Ectodermal cell (in vitro differentiated cells): Measurements from ENCODE around the gene EEF1AKMT3.

Source experiments
- H3K27ac ChIP-seq: 2 replicates; pipeline ENCODE4 v1.7.0; 2013; ENCODE audit warnings: mild to moderate bottlenecking, low read depth, low read length; ENCODE audit not compliant: insufficient read depth, poor library complexity, severe bottlenecking
- H3K27me3 ChIP-seq: 2 replicates; pipeline ENCODE4 v1.7.0; 2013; ENCODE audit warnings: mild to moderate bottlenecking, low read length; ENCODE audit not compliant: insufficient read depth, control insufficient read depth, poor library complexity, severe bottlenecking
- H3K36me3 ChIP-seq: one replicate; pipeline ENCODE4 v1.7.0; 2013; ENCODE audit warnings: low read length; ENCODE audit not compliant: control insufficient read depth, insufficient read depth
- H3K4me1 ChIP-seq: one replicate; pipeline ENCODE4 v1.7.0; 2013; ENCODE audit warnings: low read length; ENCODE audit not compliant: control insufficient read depth, insufficient read depth
- H3K4me3 ChIP-seq: 2 replicates; pipeline ENCODE4 v1.7.0; 2013; ENCODE audit warnings: low read depth, low read length, control low read depth; ENCODE audit not compliant: insufficient read depth
- H3K9me3 ChIP-seq: 2 replicates; pipeline ENCODE4 v1.7.0; 2013; ENCODE audit warnings: mild to moderate bottlenecking, low read length, moderate library complexity; ENCODE audit not compliant: control insufficient read depth
- WGBS, 2 experiments: methylation state at CpG; one replicate each; pipeline ENCODE4 v1.1.7; 2013; ENCODE audit warnings: missing lambda C conversion rate in 2 of 2; 5-methylcytosine and 5-hydroxymethylcytosine counted together

Gene EEF1AKMT3

GRCh38 chr12:57735952-57736740 lies 36.3 kb upstream of the EEF1AKMT3 start:
- Histone ChIP-seq H3K36me3 (no peaks in the 10 kb centered on the region), H3K4me3 (peak overlapping the region; percentile 16), H3K27ac (no peak overlapping the region), H3K27me3 (peaks cover 100% of the 10 kb centered on the region), H3K9me3 (no peaks in the 10 kb centered on the region), H3K4me1 (peaks cover 30% of the 10 kb centered on the region)
- 1% methylated on average over 47 to 49 of the region's 49 CpGs for WGBS, 2 experiments

- Histone ChIP-seq H3K4me1 (peaks cover 30% of the 10 kb centered on the region), H3K36me3 (no peaks in the 10 kb centered on the region), H3K9me3 (no peaks in the 10 kb centered on the region), H3K27ac (no peak overlapping the region), H3K4me3 (no peak overlapping the region), H3K27me3 (peaks cover 100% of the 10 kb centered on the region)
- WGBS, 2 experiments, result 3% methylated on average over 31 of the region's 31 CpGs
Observed at GRCh38 chr12:57736741-57737466, 35.5 kb upstream of the EEF1AKMT3 start.

- H3K36me3 ChIP-seq, result no peaks in the 10 kb centered on the region
- WGBS, 2 experiments, result 1% methylated on average over 106 to 110 of the region's 110 CpGs
- H3K4me1 ChIP-seq, result peaks cover 30% of the 10 kb centered on the region
- peak overlapping the region; percentile 44 for H3K4me3 ChIP-seq
- no peaks in the 10 kb centered on the region for H3K9me3 ChIP-seq
- H3K27ac ChIP-seq, result no peak overlapping the region
- H3K27me3 ChIP-seq, result peaks cover 100% of the 10 kb centered on the region
Observed at GRCh38 chr12:57737467-57738460, 34.6 kb upstream of the EEF1AKMT3 start.

DNA sequence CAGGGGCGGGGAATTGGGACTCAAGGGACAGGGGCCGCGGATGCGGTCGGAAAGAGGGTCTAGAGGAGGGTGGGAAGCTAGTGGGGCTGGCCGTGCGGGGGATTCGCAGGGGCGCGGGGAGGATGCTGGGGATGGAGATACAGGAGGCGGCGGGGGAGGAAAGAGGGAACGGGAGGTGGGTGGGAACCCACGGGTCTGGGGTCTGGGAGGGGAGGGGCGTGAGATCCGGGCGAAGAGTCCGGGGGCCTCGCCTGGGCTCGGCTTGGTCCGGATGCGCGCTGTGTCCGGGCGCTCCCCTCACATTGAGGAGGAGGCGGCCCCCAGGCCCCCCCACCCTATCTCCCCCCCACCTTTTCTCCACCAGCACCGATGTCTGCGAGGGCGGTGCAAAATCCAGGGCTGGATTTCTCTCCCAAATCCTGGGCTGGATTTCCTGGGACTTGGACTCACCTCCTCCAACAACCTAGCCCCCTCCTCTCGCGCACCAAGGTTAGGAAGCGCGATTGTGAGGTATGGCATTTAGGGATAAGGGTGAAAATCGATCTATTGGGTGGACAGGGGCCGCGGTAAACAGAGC lies 33.7 kb upstream of the EEF1AKMT3 start, which contains the start of gene AGAP2:
Gene AGAP2, minus strand, starts transcription at position 82 of the 577 bp plus-strand sequence. CDS start 496 bp downstream, outside the sequence.
- Histone ChIP-seq H3K36me3 (no peaks in the 10 kb centered on the region), H3K4me3 (peak within 1 kb of the TSS; percentile 44), H3K27ac (no peak within 1 kb of the TSS), H3K4me1 (peaks cover 30% of the 10 kb centered on the region), H3K9me3 (no peaks in the 10 kb centered on the region), H3K27me3 (peaks cover 99% of the 10 kb centered on the region)
- 0 to 1% methylated on average over 33 to 34 of the region's 36 CpGs for WGBS, 2 experiments

- no peak overlapping the region for H3K27ac ChIP-seq
- peak overlapping the region; percentile 44 for H3K4me3 ChIP-seq
- 18% methylated on average over 7 of the region's 7 CpGs for WGBS, 2 experiments
- peaks cover 98% of the 10 kb centered on the region for H3K27me3 ChIP-seq
- H3K9me3 ChIP-seq, result no peaks in the 10 kb centered on the region
- no peaks in the 10 kb centered on the region for H3K36me3 ChIP-seq
- peaks cover 30% of the 10 kb centered on the region for H3K4me1 ChIP-seq
Observed at GRCh38 chr12:57739387-57739786, 33.0 kb upstream of the EEF1AKMT3 start.

DNA sequence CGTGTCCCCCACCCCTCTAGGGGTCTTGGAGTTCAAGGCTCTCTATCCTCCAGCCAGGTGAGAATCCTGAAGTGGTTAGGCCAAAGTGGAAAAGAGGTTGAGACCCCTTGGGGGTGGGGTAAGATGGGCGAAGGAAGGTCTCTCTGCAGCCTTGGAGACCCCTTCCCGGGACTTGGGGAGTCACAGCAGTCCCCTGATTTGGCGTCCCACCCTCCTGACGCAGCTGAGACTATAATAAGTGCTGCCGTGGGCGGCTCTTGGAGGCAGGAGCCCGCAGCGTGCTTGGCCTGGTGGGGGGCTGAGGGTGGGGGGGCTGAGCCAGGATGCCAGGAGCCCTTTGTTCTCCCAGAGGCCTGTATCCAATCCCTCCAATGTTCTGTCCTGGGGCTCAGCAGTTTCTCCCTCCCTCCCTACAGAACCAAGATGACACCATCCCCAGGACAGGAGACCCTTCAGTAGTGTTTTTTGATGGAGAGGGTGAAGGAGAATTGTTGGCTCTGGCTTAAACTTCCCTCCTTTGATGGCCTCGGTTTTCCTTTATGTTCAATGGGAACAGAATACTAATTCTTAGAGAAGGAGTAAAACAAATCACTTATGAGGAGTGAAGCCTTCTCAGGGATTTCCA lies 32.4 kb upstream of the EEF1AKMT3 start:
- Histone ChIP-seq H3K9me3 (no peaks in the 10 kb centered on the region), H3K4me1 (peaks cover 27% of the 10 kb centered on the region), H3K36me3 (no peaks in the 10 kb centered on the region), H3K27me3 (peaks cover 91% of the 10 kb centered on the region), H3K27ac (no peak overlapping the region), H3K4me3 (no peak overlapping the region)
- WGBS, 2 experiments, result 23 to 27% methylated on average over 10 of the region's 10 CpGs

- H3K36me3 ChIP-seq, result no peaks in the 10 kb centered on the region
- H3K27ac ChIP-seq, result no peak overlapping the region
- peaks cover 83% of the 10 kb centered on the region for H3K27me3 ChIP-seq
- H3K9me3 ChIP-seq, result no peaks in the 10 kb centered on the region
- H3K4me1 ChIP-seq, result peaks cover 25% of the 10 kb centered on the region
- WGBS, 2 experiments, result 85% methylated on average over 5 of the region's 5 CpGs
- H3K4me3 ChIP-seq, result no peak overlapping the region
Observed at GRCh38 chr12:57740656-57741412, 31.6 kb upstream of the EEF1AKMT3 start.

DNA sequence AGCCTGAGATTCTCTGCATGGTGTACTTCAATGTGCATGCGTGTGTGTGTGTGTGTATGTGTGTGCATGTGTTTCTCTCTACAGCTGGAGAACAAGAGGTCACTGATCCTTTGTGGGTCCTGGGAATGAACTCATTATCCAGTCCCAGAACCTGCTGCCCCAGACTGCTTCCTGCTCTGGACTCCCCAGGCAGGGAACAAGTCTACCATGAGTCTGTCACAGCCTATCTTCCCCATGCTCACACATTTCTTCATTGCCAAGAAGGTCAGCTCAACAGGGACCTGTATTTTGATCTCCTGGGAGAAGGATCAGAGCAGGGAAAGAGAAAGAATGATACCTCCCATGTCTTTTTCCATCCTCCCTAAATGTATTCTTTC lies 31.0 kb upstream of the EEF1AKMT3 start:
- Histone ChIP-seq H3K27ac (no peak overlapping the region), H3K4me1 (peaks cover 20% of the 10 kb centered on the region), H3K9me3 (no peaks in the 10 kb centered on the region), H3K4me3 (no peak overlapping the region), H3K36me3 (peaks cover under 1% of the 10 kb centered on the region), H3K27me3 (peaks cover 77% of the 10 kb centered on the region)
- 89 to 91% methylated on average over 1 of the region's 1 CpG for WGBS, 2 experiments
